B cell (primary cell): ENCODE results near the gene KCNJ11. TPM values are rescaled to one million over a fixed set of nuclear protein-coding genes. Genes with fewer than 3 reads are reported as not detected.
"Not testable (repeated sequence)": the region's sequence is repeated elsewhere in the genome, so short reads cannot be mapped to it uniquely, and the experiment has no call there.

ENCODE experiments used
- ATAC-seq: fragments of 200-7000 bp; cut with Tn5 transposase; one replicate; pipeline ENCODE4 v1.10.0; 2021; ENCODE audit warnings: low read depth, mild to moderate bottlenecking, moderate number of reproducible peaks, moderate library complexity
- CTCF ChIA-PET: fragments of 350-600 bp; sonication (Branson Sonifier 250); formaldehyde crosslinking; loops from one replicate; lab custom pipeline; 2021; ENCODE audit warnings: antibody characterized with exemption, inconsistent platforms; lab: Charles Lee
- POLR2A ChIA-PET: fragments of 350-600 bp; sonication (Branson Sonifier 250); formaldehyde crosslinking; loops from one replicate; lab custom pipeline; 2021; ENCODE audit warnings: antibody characterized with exemption; lab: Charles Lee
- DNase-seq: peaks from one replicate; pipeline ENCODE4 v3.0.0; 2013
- H2AFZ ChIP-seq: 2 replicates; pipeline ENCODE4 v1.6.1; 2012; ENCODE audit warnings: mild to moderate bottlenecking, low read depth, low read length; ENCODE audit not compliant: insufficient read depth, poor library complexity, severe bottlenecking
- H3K27ac ChIP-seq, 2 donors: 1 replicate in 1 of 2; 2 replicates in 1 of 2; pipeline ENCODE4 v1.5.1; 2012 to 2013; ENCODE audit warnings: low read length in 2 of 2, mild to moderate bottlenecking in 2 of 2, moderate library complexity in 1 of 2
- H3K27me3 ChIP-seq, 4 experiments: fragments of 200-600 bp in 1 of 4; sonication (generic) in 1 of 4; replicated peaks in 1 of 4; 1 replicate in 2 of 4; 2 replicates in 2 of 4; pipeline versions ENCODE4 v1.6.1 to v1.7.0; 2013 to 2016; ENCODE audit warnings: low read length in 3 of 4, mild to moderate bottlenecking in 2 of 4, mixed read lengths in 1 of 4, moderate library complexity in 1 of 4; ENCODE audit not compliant: insufficient read depth in 4 of 4, control insufficient read depth in 3 of 4; ENCODE audit errors: control extremely low read depth in 1 of 4
- H3K36me3 ChIP-seq, 2 experiments: replicated peaks in 1 of 2; 1 replicate in 1 of 2; 2 replicates in 1 of 2; pipeline versions ENCODE4 v1.6.1 to v1.7.1; 2013; ENCODE audit warnings: low read length in 1 of 2; ENCODE audit not compliant: insufficient read depth in 2 of 2, control insufficient read depth in 1 of 2; ENCODE audit errors: control extremely low read depth in 1 of 2, extremely low read depth in 1 of 2
- H3K4me1 ChIP-seq, 2 donors: fragments of 200-600 bp in 1 of 2; sonication (generic) in 1 of 2; 1 replicate in 1 of 2; 2 replicates in 1 of 2; pipeline versions ENCODE4 v1.5.1 to v1.6.1; 2013 to 2017; ENCODE audit warnings: low read length in 2 of 2; ENCODE audit not compliant: control insufficient read depth in 2 of 2, insufficient read depth in 2 of 2
- H3K4me2 ChIP-seq: replicated peaks from 2 replicates; pipeline ENCODE3; 2012; ENCODE audit warnings: mild to moderate bottlenecking, low read depth, low read length; ENCODE audit not compliant: poor library complexity, severe bottlenecking
- H3K4me3 ChIP-seq, 5 experiments: fragments of 200-600 bp in 1 of 5; sonication (generic) in 1 of 5; 1 replicate in 3 of 5; 2 replicates in 2 of 5; pipeline versions ENCODE4 v1.5.1 to v1.7.0; 2011 to 2016; ENCODE audit warnings: low read length in 4 of 5, mild to moderate bottlenecking in 4 of 5, low read depth in 2 of 5, control low read depth in 1 of 5, moderate library complexity in 1 of 5; ENCODE audit not compliant: insufficient read depth in 1 of 5; ENCODE audit errors: control extremely low read depth in 1 of 5, extremely low read depth in 1 of 5
- H3K79me2 ChIP-seq: fragments of 200-600 bp; sonication (generic); one replicate; pipeline ENCODE4 v1.6.0; 2016; ENCODE audit warnings: low read length; ENCODE audit not compliant: control insufficient read depth, insufficient read depth
- H3K9ac ChIP-seq: fragments of 200-600 bp; sonication (generic); 2 replicates; pipeline ENCODE4 v1.6.1; 2017; ENCODE audit warnings: mild to moderate bottlenecking, low read length, moderate library complexity
- H3K9me3 ChIP-seq, 3 donors: one replicate each; pipeline versions ENCODE4 v1.6.1 to v1.7.1; 2013; ENCODE audit warnings: low read length in 2 of 3; ENCODE audit not compliant: control insufficient read depth in 2 of 3, insufficient read depth in 1 of 3; ENCODE audit errors: control extremely low read depth in 1 of 3
- H4K20me1 ChIP-seq: 2 replicates; pipeline ENCODE4 v1.6.0; 2012; ENCODE audit warnings: mild to moderate bottlenecking, low read length; ENCODE audit not compliant: insufficient read depth, control insufficient read depth, poor library complexity, severe bottlenecking
- H3K27ac Mint-ChIP-seq: one replicate; pipeline ENCODE4 v1.8.0; 2021; ENCODE audit warnings: mixed read lengths
- H3K27me3 Mint-ChIP-seq: one replicate; pipeline ENCODE4 v1.8.0; 2021; ENCODE audit warnings: mixed read lengths
- H3K4me1 Mint-ChIP-seq: one replicate; pipeline ENCODE4 v1.8.0; 2021; ENCODE audit warnings: mixed read lengths
- H3K4me3 Mint-ChIP-seq: one replicate; pipeline ENCODE4 v1.8.0; 2021; ENCODE audit warnings: mixed read lengths
- H3K9me3 Mint-ChIP-seq: one replicate; pipeline ENCODE4 v1.8.0; 2022; ENCODE audit warnings: mixed read lengths; ENCODE audit not compliant: insufficient read depth
- EZH2 ChIP-seq: IDR thresholded peaks from 2 replicates; pipeline ENCODE4 v1.6.1; 2012; ENCODE audit warnings: borderline replicate concordance, low read depth, mild to moderate bottlenecking, moderate library complexity, low read length; ENCODE audit not compliant: insufficient read depth, poor library complexity, severe bottlenecking
- WGBS: methylation state at CpG from one replicate; pipeline ENCODE4 v1.1.5; 2013; ENCODE audit warnings: missing lambda C conversion rate; ENCODE audit not compliant: insufficient coverage; 5-methylcytosine and 5-hydroxymethylcytosine counted together
- intact Hi-C: fragments of 100-400 bp; cut with micrococcal nuclease; formaldehyde crosslinking; loops from one replicate; pipeline ENCODE4 v1.10.0; 2022
- polyA plus RNA-seq: library from polyadenylated mRNA; depleted of rRNA; stranded (reverse); fragments of >200 nt; gene quantifications from 2 replicates; pipeline ENCODE4 v1.2.3, GENCODE V29; 2012
- total RNA-seq, 2 donors: library from RNA; stranded (reverse); fragments of 120-200 nt in 1 of 2; gene quantifications; 1 replicate in 1 of 2; 2 replicates in 1 of 2; pipeline versions ENCODE4 v1.2.3 to v1.2.4, GENCODE V29; 2013 to 2022
- TF ChIP-seq, protein P1 (sequence below): fragments of 200-600 bp; IDR thresholded peaks from one replicate; pipeline ENCODE4 v1.8.0; 2022; ENCODE audit warnings: antibody characterized with exemption, mild to moderate bottlenecking

Gene KCNJ11
- total and polyA plus RNA-seq, 2 donors (not counting 1 experiment from before 2014, with no cell fraction given) = 1.4 to 2.1 TPM

DNA sequence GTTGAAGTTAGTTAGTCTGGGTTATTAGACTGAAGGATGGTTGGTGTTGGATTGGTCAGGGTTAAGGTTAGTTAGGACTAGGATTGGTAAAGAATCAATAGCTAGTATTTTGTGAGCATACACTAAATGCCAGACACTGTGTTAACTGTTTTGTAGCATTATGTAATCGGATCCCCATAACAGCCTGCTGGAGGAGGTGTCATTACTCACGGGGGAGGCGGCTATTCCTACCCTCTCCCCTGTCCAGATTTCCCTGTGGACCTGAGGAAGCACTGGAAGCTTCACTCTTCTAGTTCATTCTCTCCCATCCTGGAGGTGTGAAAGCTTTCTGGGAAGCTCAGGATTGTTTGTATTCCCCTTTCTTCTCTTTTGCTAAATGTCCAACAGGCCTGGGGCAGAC, 40.5 kb upstream of the KCNJ11 start:
- no peaks in the 10 kb centered on the region for H3K36me3 ChIP-seq
- ATAC-seq (no peak), DNase-seq (no peak)
- H4K20me1 ChIP-seq = no peaks in the 10 kb centered on the region
- no peak overlapping the region for H3K9ac ChIP-seq
- no peaks in the 10 kb centered on the region for H3K4me1 Mint-ChIP-seq
- H3K9me3 Mint-ChIP-seq = no peaks in the 10 kb centered on the region
- no peak overlapping the region for H3K4me3 Mint-ChIP-seq
- intact Hi-C loops = no loop called here
- ChIA-PET CTCF (no interaction called here), POLR2A (no interaction called here)
- peaks cover 16% of the 10 kb centered on the region for H3K27me3 Mint-ChIP-seq
- no peak overlapping the region for H3K4me3 ChIP-seq
- H3K27me3 ChIP-seq = peaks cover 0 to 6% (median 0%) of the 10 kb centered on the region in 4 experiments
- H2AFZ ChIP-seq = no peak overlapping the region
- no peak overlapping the region for H3K27ac ChIP-seq
- no peak overlapping the region for H3K27ac Mint-ChIP-seq
- H3K4me1 ChIP-seq = no peaks in the 10 kb centered on the region
- no peak overlapping the region for H3K4me2 ChIP-seq
- no peaks in the 10 kb centered on the region for H3K9me3 ChIP-seq
- TF ChIP-seq, protein P1, sequence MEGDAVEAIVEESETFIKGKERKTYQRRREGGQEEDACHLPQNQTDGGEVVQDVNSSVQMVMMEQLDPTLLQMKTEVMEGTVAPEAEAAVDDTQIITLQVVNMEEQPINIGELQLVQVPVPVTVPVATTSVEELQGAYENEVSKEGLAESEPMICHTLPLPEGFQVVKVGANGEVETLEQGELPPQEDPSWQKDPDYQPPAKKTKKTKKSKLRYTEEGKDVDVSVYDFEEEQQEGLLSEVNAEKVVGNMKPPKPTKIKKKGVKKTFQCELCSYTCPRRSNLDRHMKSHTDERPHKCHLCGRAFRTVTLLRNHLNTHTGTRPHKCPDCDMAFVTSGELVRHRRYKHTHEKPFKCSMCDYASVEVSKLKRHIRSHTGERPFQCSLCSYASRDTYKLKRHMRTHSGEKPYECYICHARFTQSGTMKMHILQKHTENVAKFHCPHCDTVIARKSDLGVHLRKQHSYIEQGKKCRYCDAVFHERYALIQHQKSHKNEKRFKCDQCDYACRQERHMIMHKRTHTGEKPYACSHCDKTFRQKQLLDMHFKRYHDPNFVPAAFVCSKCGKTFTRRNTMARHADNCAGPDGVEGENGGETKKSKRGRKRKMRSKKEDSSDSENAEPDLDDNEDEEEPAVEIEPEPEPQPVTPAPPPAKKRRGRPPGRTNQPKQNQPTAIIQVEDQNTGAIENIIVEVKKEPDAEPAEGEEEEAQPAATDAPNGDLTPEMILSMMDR = no peak
- TF ChIP-seq EZH2 = no peak
- H3K79me2 ChIP-seq = no peaks in the 10 kb centered on the region
- 100% methylated on average over 2 of the region's 3 CpGs for WGBS

DNA sequence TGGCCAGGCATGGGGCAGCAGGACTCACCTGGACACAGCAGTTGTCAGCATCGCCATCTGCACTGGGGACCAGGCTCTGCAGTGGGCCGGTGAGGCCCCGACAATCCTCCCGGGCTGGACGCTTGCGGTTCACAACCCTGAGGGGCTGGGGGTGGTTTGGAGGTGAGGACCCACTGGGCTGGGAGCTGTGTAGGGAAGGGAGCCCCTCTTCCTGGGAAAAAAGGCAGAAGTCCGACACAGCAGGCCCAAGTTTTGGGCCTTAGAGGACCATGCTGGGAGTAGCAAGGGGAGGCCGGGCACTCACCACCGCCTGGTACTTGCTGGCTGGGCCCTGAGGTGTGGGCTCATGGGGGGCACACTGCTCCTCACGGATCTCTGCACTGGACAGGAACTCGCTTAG, 39.8 kb upstream of the KCNJ11 start:
- WGBS = 93% methylated on average over 9 of the region's 11 CpGs
- H4K20me1 ChIP-seq = no peaks in the 10 kb centered on the region
- H3K36me3 ChIP-seq = no peaks in the 10 kb centered on the region
- H2AFZ ChIP-seq = no peak overlapping the region
- no peak overlapping the region for H3K27ac ChIP-seq
- H3K4me1 ChIP-seq = no peaks in the 10 kb centered on the region
- peaks cover 0 to 6% (median 0%) of the 10 kb centered on the region in 4 experiments for H3K27me3 ChIP-seq
- H3K79me2 ChIP-seq = no peaks in the 10 kb centered on the region
- ATAC-seq (no peak), DNase-seq (no peak)
- TF ChIP-seq, protein P1 = no peak
- TF ChIP-seq EZH2 = no peak
- POLR2A ChIA-PET = no interaction called here
- Mint-ChIP-seq H3K27ac (no peak overlapping the region), H3K27me3 (peaks cover 16% of the 10 kb centered on the region), H3K9me3 (no peaks in the 10 kb centered on the region), H3K4me3 (no peak overlapping the region), H3K4me1 (no peaks in the 10 kb centered on the region)
- H3K9me3 ChIP-seq = no peaks in the 10 kb centered on the region
- CTCF ChIA-PET = no interaction called here
- H3K9ac ChIP-seq = no peak overlapping the region
- intact Hi-C loops = no loop called here
- H3K4me2 ChIP-seq = no peak overlapping the region
- H3K4me3 ChIP-seq = no peak overlapping the region

DNA sequence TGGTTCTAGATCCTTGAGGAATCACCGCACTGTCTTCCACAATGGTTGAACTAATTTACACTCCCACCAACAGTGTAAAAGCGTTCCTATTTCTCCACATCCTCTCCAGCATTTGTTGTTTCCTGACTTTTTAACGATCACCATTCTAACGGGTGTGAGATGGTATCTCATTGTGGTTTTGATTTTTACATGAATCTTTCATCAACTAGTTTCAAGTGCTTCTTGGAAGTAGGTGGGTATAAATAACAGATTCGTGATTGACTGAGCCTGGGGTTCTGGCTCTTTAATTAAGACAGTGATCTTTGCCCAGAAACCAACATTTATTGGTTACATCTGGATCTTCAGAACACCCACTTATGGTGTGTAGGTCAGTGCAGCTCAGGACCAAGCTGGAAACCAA, 37.8 kb upstream of the KCNJ11 start:
- H3K27ac ChIP-seq, H3K4me3 ChIP-seq, H3K27ac Mint-ChIP-seq, POLR2A ChIA-PET, H3K9me3 ChIP-seq, H3K4me2 ChIP-seq, H3K36me3 ChIP-seq, H3K27me3 ChIP-seq, H3K4me1 ChIP-seq, H4K20me1 ChIP-seq, H2AFZ ChIP-seq, DNase-seq, H3K4me3 Mint-ChIP-seq, H3K79me2 ChIP-seq, H3K9ac ChIP-seq, H3K4me1 Mint-ChIP-seq, ATAC-seq, intact Hi-C loops, H3K9me3 Mint-ChIP-seq: not testable (repeated sequence)
- H3K27me3 Mint-ChIP-seq = peaks cover 30% of the 10 kb centered on the region
- CTCF ChIA-PET = interaction anchor here (0.6 kb wide), 1 partner anchor 42 kb away, joined by 3 read pairs; no protein-coding TSS in a partner anchor
- no CpG with 5 or more reads among the region's 5 CpGs for WGBS
